Activated CD4-positive, alpha-beta T cell treated with anti-CD3 and anti-CD28 coated beads, Interleukin-2, amount 50 U/mL, for 24 hours (primary cell): ENCODE results near the gene GPHN.

ENCODE experiments used
- DNase-seq, 2 donors: peaks; one replicate each; pipeline ENCODE4 v3.0.0-alpha.2; 2020; ENCODE audit warnings: low read depth in 1 of 2, low spot score in 1 of 2

GPHN gene

GRCh38 chr14:66507722-66508546 lies at the start of gene GPHN:
Gene GPHN (plus strand): TSS chr14:66508147.
- DNase-seq: peak; percentile 71 to 84

GRCh38 chr14:66459603-66460002 lies 48.3 kb upstream of the GPHN start:
- DNase-seq: no peak

- no peak for DNase-seq
These were observed 43.7 kb upstream of the GPHN start for GRCh38 chr14:66464261-66464660.

- no peak for DNase-seq
These were observed 39.1 kb upstream of the GPHN start for GRCh38 chr14:66468778-66469367.

GRCh38 chr14:66471584-66471983 lies 36.4 kb upstream of the GPHN start:
- no peak for DNase-seq

DNA sequence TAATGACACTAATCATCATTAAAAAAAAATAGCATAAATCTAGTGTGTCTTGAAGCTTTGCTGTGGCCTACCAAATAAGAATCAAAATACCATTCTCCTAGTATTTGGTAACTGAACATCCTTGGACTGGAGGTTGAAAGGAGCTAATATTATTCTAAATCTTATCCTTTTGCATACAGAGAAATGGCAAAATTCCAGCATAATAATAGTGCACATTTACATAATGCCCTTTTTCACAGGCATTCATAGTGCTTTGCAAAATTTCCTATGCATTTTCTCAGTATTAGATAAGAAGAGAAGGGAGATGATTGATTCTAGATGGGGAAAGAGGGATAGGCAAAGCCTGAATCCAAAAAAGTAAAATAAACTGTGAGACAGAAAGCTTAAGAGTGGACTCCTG lies 35.7 kb upstream of the GPHN start:
- DNase-seq: no peak

GRCh38 chr14:66473223-66473622 lies 34.7 kb upstream of the GPHN start:
- DNase-seq: no peak

- DNase-seq: no peak
These were observed 31.0 kb upstream of the GPHN start for GRCh38 chr14:66476964-66477363.

DNA sequence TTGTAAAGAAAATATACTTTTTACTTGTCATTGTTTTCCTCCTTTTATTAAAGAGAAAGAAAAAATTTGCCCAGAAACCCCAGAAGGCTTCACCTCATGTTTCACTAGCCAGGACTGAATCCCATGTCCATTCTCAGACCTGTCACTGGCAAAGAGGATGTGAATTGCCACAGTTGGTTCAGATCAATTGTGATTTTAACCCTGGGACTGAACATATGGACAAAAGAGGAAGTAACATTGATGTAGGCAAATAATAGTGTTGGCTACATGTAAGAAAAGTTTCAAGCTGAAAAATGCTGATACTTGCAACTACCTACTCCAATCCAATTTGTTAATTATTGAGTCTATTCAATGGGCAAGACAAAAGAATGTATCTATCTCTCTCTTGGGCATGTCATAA lies 30.4 kb upstream of the GPHN start:
- DNase-seq: no peak

GRCh38 chr14:66482873-66483272 lies 25.1 kb upstream of the GPHN start:
- no peak for DNase-seq

- no peak for DNase-seq
These were observed 24.6 kb upstream of the GPHN start for GRCh38 chr14:66483322-66483721.

DNA sequence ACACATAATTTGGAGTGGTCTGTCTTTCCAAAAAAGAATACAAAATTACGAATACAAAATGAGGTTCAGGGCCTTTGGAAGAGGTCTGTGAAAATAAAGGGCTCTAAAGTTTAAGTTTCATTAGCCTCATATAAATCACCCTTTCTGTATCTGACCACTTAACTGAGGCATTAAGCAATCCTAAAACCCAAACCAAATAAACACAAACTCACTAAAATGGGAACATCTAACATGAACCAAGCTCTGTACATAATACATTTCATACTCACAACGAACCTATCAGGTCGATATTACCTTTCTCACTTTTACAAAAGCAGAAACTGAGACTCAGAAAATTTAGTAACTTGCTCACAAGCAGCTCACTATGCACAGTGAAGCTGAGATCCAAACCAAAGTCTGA lies 22.9 kb upstream of the GPHN start:
- DNase-seq: no peak

GRCh38 chr14:66485910-66486421 lies 22.0 kb upstream of the GPHN start, which contains the start of gene CCDC196:
Gene CCDC196 (plus strand): TSS chr14:66486371. CDS start chr14:66486503, 132 bp downstream.
- no peak for DNase-seq

- no peak for DNase-seq
These were observed 20.8 kb upstream of the GPHN start for GRCh38 chr14:66487164-66487563.

- DNase-seq: no peak
These were observed 17.5 kb upstream of the GPHN start for GRCh38 chr14:66490143-66491111.

GRCh38 chr14:66493750-66494149 lies 14.2 kb upstream of the GPHN start:
- no peak for DNase-seq

DNA sequence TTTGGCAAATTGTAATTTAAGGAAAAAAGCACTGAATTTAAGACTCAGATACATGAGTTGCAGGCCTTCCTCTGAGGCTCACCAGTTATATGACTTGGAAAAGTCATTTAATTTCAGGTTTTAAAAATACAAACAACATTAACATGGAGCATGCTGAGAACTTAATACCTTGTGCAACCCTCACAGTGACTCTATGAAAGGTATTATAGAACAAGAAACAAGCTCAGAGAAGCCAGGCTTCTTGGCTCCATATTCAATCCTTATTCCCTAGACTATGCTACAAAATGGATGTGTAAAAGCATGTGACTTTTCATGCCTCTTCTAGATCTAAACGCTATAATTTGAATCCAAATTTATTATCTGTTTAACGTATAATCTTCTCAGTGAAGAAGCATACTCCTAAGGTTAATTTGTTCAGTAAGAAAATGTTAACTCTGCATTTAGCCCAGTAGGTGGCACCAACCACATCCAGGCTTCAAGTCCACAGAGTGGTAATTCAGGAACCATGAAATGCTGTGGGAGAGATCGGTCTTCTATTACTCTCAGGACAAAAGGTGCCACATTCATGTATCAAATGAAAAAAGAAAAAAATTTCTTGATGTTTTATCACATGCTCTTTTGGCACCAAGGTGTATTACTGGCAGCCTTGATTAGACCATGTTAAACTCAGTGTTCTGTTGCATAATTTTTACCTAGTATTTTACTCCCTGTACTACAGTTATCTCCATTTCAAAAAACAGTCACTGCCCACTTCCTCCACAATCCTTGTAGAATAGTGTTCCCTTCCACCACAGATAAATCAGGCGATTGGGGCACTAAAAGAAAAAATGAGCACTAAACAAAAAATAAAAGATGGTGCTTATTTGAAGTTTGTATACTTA lies 12.5 kb upstream of the GPHN start:
- peak in 1 of 2 donors; percentile 20 for DNase-seq

DNA sequence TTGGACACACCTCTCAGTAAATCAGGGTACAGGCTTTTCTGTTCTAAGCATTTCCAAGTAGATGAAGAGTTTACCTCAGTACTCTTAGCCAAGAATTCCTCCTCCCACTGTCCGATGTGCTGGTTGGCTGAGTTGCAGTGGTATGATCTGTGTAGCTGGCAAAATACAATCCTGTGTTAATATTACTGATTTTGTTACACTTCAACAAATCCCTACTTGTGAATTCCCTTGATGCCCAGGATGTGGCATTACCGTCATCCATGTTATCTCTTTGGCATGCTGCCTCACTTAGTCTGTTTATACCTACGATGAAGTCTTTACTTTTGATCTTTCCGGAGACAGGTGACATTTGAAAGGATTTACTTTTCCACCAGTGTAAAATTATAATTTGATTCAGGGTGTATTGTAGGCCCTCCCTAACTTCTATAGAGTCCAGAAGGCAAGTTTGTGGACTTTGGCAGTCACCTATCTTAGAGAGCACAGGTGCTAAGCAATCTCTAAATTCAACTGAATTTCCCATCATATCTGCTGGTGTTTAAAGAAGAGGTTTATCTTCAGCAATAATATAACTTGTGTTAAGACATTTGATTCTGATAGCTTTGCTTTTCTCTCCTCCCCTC lies 11.6 kb upstream of the GPHN start:
- DNase-seq: no peak

GRCh38 chr14:66496911-66497310 lies 11.0 kb upstream of the GPHN start:
- DNase-seq: no peak

DNA sequence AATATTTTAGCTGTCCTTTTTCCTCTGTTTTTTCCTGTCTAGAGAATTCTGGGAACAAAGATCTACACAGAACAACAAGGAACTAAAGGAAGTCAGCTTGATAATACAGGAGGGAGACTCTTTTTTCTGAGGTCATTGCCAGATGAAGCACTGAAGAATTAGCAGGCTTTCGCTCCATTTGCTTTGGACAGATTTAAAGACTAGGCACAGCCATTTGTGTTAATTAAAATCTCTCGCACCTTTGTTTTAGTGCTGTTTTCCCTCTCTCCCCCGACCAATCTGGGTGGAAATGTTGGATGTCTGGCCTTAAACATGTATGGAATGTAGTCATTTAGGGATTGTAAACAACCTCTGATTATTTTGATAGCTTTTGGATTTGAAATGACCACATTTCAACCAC lies 9.6 kb upstream of the GPHN start:
- no peak for DNase-seq
